HG03442 (cell line): ENCODE measurements around the gene RRBP1.
"Not testable (repeated sequence)": the region's sequence is repeated elsewhere in the genome, so short reads cannot be mapped to it uniquely, and the experiment has no call there.

ENCODE experiments used
- ATAC-seq: cut with Tn5 transposase; IDR thresholded peaks from one replicate; pipeline ENCODE4 v1.9.1; 2021; ENCODE audit warnings: mild to moderate bottlenecking, moderate library complexity; ENCODE audit not compliant: unreplicated experiment

The RRBP1 gene

GRCh38 chr20:17666481-17666880 is 15.6 kb downstream of the RRBP1 start:
- ATAC-seq: no peak

GRCh38 chr20:17665756-17666155 is 16.3 kb downstream of the RRBP1 start:
- no peak for ATAC-seq

GRCh38 chr20:17664025-17664633 is 17.9 kb downstream of the RRBP1 start:
- no peak for ATAC-seq

GRCh38 chr20:17663486-17663885 is 18.6 kb downstream of the RRBP1 start:
- ATAC-seq: no peak

GRCh38 chr20:17663040-17663399 is 19.0 kb downstream of the RRBP1 start:
- ATAC-seq: no peak

GRCh38 chr20:17662333-17663039 is 19.6 kb downstream of the RRBP1 start:
- no peak for ATAC-seq

- ATAC-seq: no peak
Measured at GRCh38 chr20:17661121-17661744, 20.8 kb downstream of the RRBP1 start.

- ATAC-seq: no peak
Measured at GRCh38 chr20:17660667-17661066, 21.4 kb downstream of the RRBP1 start.

- no peak for ATAC-seq
Measured at GRCh38 chr20:17659801-17660200, 22.2 kb downstream of the RRBP1 start.

- not testable (repeated sequence) for ATAC-seq
Measured at GRCh38 chr20:17659344-17659743, 22.7 kb downstream of the RRBP1 start.

- no peak for ATAC-seq
Measured at GRCh38 chr20:17658648-17658993, 23.4 kb downstream of the RRBP1 start.

- no peak for ATAC-seq
Measured at GRCh38 chr20:17657898-17658647, 24.0 kb downstream of the RRBP1 start.

GRCh38 chr20:17657079-17657825 is 24.8 kb downstream of the RRBP1 start:
- no peak for ATAC-seq

- ATAC-seq: no peak
Measured at GRCh38 chr20:17655865-17656479, 26.1 kb downstream of the RRBP1 start.

GRCh38 chr20:17655286-17655651 is 26.8 kb downstream of the RRBP1 start:
- no peak for ATAC-seq

GRCh38 chr20:17654649-17655285 is 27.3 kb downstream of the RRBP1 start:
- ATAC-seq: no peak

GRCh38 chr20:17653835-17654648 is 28.0 kb downstream of the RRBP1 start:
- no peak for ATAC-seq

- no peak for ATAC-seq
Measured at GRCh38 chr20:17652411-17652810, 29.6 kb downstream of the RRBP1 start.

GRCh38 chr20:17651760-17652388 is 30.2 kb downstream of the RRBP1 start:
- no peak for ATAC-seq
